Erythroblast (primary cell): ENCODE data around the gene ING2.

ENCODE experiments used
- GATA1 ChIP-seq: IDR thresholded peaks from 2 replicates; pipeline ENCODE4 v1.6.1; 2011; ENCODE audit warnings: low read depth, mild to moderate bottlenecking, control low read depth, low read length, moderate library complexity
- POLR2A ChIP-seq: IDR thresholded peaks from 2 replicates; pipeline ENCODE4 v1.6.1; 2011; ENCODE audit warnings: mild to moderate bottlenecking, low read length

GRCh38 chr4:183478926-183479325 is 25.9 kb upstream of the ING2 start:
- TF ChIP-seq POLR2A (no peak), GATA1 (no peak)
